ELF-1 (cell line): Measurements from ENCODE around the gene TNIK.

Experiments
- DNase-seq: peaks from one replicate; pipeline ENCODE4 v3.0.0-alpha.2; 2016; ENCODE audit warnings: low read depth, low spot score

Gene TNIK

GRCh38 chr3:171046760-171047159 is 413.4 kb downstream of the TNIK start:
- no peak for DNase-seq

DNA sequence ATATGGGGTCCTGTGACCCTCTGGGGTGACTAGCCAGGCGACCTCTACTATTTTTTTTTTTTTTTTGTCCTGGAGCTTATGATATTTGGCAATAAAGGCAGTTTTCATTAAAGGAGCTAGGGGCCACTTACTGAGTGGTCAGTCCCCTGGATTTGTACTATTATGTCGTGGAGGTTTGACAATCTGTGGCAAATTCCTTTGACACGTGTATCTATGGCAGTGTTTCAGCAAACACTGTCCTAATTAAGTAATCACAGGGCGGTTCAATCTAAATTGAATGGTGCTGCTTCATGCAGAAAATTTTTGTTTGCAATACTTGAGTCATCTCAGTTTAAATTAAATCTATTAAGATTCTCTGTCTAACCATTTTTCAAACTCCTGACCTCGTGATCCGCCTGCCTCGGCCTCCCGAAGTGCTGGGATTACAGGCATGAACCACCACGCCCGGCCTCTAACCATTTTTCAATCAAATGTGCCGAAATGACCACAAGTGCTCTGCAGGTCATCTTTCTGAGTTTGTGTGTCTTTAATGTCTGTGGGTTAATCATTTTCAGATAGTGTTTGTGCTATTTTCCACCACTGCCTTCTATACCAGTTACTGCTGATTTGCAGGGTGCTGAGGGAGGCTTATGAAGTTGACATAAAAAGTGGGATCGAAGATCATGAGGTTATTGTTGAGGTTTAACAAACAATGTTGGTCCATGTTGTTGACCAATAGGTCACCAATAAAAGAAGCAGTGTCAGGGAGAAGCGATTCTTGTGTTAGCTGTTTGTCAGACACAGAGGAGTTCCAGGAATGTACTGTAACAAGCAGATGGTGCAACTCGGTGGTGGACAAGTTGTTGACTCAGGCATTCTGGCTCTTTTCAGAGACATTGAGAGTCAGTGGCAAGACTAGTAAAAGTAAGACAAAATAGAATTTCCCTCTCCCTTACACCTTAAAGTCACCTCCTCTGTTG is 415.1 kb downstream of the TNIK start:
- DNase-seq, result no peak

DNA sequence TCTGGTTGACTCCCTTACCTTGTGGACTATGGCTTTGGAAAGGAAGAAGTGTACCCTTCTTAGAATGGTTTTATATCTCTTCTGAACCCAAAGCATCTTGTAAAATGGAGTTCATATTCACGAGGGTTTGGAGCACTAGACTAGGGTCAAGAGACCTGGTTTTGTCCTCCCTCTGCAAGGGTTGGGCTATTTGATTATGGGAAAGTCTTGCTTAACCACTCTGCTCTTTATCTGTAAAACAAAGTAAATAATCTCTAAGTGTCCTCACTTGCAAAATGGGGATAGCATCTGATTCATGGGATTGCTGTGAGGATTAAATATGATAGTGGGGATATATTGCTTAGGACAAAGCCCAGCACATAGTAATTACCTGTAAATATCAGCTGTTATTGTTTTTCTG is 415.8 kb downstream of the TNIK start:
- DNase-seq, result no peak

DNA sequence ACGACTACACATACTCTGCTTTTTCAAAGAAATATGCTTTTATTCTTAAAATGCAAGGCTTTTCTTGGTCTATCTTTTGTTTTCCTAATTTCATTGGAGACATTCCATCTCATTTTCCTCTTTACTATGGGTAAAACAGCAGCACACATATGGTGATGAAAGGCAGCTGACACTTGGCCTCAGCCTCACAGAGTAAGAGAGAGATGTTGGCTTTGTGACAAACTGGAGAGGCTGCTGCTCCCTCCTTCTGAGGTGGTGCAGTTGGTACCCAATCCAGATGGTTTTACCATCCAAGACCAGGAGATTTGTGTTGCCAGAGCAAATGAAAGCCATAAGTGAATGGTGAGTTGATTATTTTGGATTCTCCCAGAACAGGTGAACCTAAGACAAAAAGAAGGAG is 420.5 kb downstream of the TNIK start:
- DNase-seq, result no peak

DNA sequence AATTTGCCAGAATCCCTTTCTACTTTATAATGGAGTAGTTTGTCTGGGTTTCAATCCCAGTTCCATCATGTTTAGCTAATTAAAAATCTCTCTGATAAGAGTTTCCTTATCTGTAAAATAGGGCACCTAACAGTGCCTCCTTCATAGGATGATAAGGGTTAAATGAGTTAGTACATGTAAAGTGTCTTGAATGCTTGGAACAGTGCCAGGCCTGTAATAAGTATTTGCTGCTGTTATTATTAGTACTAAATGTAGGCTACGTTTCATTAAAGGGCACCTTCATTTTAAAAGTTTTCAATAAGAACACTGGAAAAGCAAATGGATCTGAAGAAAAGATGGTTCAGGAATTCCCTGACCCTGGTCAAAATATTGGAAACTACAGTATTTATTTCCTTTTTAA is 421.9 kb downstream of the TNIK start:
- no peak for DNase-seq

- DNase-seq, result no peak
Observed at GRCh38 chr3:171028779-171029232, 431.4 kb downstream of the TNIK start.

DNA sequence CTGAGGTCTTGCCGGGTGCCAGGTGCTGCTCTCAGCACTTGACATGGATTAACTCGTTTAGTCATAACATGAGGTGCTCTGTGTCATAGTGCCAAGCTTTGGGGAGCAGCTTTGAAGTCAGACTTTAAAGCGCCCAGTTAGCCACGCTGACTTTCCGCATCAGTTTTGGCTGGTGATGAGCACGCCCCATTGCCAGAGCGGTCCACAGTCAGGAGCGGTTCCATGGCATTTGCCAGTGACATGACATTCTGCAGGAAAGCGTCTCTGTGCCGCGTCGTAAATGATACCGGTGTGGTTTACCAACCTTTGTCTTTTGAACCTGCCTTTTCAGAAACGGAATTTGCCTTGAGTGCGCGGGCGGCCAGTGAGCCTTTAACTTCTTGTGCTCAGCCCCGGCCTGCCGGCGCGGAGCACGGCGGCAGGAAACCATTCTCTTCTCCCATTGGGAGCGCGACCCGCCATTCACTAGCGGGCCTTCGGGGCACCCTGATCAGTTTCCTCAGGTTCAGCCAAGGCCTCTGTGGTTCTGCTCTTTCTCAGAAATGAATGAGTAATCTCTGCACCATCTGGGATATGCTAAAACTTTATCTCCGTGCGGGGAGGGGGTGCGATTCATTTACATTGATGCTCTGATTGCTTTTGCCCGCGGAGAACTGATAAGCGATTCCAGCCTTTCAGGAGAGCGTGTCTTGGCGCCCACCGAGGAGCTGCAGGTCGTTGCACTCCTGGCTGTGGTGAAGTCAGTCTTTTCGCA is 432.0 kb downstream of the TNIK start:
- DNase-seq, result peak; percentile 80

DNA sequence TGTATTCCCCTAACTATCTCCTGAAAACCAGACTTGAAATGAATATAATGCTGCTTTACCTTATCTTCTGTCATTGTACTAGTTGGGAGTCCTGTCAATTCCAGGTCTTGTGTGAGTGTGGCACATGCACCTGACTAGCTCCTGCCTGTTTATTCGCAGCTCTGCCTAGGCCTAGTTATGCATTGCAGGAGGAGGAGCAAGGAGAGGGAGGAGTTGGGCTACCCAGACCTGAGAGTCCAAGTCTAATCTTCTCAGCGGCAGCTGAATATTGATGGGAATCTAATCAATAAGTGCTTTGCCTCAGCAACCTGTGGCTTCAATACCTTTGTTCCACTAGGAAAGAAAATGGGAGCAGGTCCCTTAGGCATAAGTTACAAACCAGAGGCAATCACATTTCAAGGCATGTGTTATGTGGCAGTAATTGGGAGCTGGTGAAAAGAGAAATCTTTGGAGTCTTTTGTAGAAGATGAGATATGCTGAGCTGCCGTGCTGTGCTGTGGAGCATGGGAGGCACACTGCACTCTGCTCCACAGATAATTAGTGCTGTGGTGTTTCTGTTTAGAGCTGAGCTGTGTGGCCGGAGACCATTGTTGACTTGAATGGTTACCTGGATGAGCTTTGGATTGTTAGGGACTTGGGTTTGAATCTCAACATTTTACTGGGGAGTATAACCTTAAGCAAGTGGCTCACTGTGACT is 433.5 kb downstream of the TNIK start, which contains the start of gene SLC2A2:
Gene SLC2A2 (minus strand): TSS at position 124 of the 697 bp plus-strand sequence. CDS start 50 bp downstream, at position 74.
- DNase-seq, result no peak

- DNase-seq, result no peak
Observed at GRCh38 chr3:171023566-171023965, 436.6 kb downstream of the TNIK start.

DNA sequence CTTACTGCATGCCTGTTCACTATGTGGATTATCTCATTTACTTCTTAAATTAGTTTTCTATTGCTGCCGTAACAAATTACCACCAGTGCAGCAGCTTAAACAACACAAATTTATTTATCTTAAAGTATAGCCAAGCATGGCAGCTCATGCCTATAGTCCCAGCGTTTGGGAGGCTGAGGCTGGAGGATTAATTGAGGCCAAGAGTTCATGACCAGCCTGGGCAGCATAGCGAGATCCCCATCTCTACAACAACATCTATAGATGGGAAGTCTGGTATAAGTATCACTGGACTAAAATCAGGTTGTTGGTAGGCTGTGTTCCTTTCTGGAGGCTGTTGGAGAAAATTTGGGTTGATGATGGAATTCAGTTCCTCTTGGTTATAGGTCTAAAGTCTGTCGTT is 438.8 kb downstream of the TNIK start:
- no peak for DNase-seq

DNA sequence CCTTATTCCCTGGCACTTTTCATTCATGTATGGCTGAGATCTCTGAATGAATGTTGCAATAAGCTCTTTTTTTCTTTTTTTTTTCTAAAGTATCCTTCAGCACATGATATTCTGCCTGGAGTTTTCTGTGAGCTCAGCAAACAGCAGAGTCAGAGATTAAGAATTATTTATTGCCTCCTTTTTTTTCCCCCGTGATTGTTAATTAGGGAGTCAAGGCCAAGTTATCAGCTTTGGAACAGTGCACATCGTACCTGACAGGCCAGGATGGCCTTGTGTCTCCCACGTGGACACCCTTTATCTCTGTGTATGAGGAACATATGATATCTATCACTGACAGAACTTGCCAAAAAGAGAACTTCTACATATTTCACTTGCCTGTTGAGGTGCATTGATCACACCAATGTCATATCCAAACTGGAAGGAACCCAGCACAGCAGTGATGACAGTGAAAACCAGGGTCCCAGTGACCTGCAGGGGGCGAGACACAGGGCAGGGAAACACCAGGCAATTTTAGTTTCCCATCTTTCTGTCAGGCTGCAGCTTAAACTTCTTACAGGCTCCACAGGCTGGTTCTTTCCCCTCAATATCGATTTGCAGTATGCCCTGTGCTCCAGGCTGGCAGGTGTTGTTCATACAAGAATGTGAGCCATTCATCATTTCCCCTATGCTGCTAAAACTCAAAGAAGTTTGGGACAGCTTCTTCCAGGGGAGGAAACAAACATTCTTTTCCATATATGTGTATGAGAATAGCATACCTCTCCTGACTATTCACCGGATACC is 441.9 kb downstream of the TNIK start:
- DNase-seq, result no peak

DNA sequence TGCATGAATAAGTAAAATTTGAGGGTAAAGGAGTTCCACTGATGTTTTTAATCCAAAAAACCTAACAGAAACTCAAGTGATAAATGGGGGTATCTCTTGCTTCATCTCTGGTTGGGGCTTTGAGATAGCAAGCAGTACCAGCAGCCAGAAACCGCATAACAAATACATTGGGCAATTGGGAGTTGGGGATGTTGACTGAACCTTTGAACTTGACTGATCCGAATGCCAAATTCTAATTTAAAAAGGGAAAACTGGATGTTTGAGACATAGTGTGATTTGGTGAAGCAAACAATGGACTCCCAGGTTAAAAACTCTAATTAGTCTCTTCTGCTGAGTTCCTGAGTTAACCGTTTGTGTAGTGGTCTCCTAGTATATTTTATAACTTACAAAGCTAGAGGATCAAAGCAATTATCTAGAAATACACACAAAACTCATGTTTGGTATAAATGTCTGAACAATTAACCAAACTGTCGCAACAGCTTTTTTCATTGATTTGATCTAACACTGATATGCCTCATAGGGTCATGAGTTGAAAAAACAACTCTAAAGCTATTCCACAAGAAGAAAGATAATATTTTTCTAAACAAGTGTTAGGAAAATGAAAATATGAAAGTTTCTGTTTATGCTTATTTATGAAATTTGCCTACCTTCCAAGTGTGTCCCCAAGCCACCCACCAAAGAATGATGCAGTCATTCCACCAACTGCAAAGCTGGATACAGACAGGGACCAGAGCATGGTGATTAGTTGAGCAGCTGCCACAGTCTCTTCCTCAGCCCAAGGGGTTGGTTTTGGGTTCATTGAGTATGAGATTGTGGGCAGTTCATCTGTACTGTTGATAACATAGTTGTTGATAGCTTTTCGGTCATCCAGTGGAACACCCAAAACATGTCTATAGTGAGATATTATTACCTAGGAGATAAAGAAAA is 446.1 kb downstream of the TNIK start:
- DNase-seq, result no peak

- DNase-seq, result no peak
Observed at GRCh38 chr3:171011873-171012336, 448.3 kb downstream of the TNIK start.
